ENCODE measurements around the gene RXFP4.

The RXFP4 gene

GRCh38 chr1:155900161-155900560 lies 41.3 kb upstream of the RXFP4 start:
- TF ChIP-seq CTCF (IDR thresholded peaks at IDR 0.05; ENCODE audit: low read depth, low read length): no peak
- DNase-seq (ENCODE audit: extremely low read depth, low read depth): no peak

- no peak for TF ChIP-seq CTCF (IDR thresholded peaks at IDR 0.05; ENCODE audit: low read depth, low read length)
- DNase-seq (ENCODE audit: extremely low read depth, low read depth): no peak
Measured at GRCh38 chr1:155904261-155904660, 37.2 kb upstream of the RXFP4 start.

DNA sequence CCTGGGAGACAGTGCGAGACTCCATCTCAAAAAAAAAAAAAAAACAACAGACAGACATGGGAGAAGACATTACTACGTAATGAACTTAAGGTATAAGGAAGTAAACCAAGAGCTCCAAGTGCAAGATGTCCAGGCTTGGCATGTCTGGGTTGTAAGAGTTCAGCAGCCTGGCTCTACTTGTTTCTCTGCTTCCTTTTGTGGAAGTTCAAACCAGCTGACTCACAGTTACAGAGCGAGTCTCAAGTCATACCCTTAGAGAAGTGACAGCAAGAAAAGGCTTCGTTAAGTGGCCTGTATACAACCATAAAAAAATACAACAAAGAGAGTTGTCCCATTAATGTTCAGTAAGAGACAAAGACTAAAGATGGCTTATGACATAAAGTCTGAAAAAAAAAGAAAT lies 31.5 kb upstream of the RXFP4 start:
- no peak for DNase-seq (ENCODE audit: extremely low read depth, low read depth)
- no peak for TF ChIP-seq CTCF (IDR thresholded peaks at IDR 0.05; ENCODE audit: low read depth, low read length)

GRCh38 chr1:155910621-155911121 lies 30.8 kb upstream of the RXFP4 start:
- DNase-seq (ENCODE audit: extremely low read depth, low read depth): no peak
- TF ChIP-seq CTCF (IDR thresholded peaks at IDR 0.05; ENCODE audit: low read depth, low read length): peak; percentile 21

- no peak; the same call in 1 of the 2 replicates for TF ChIP-seq CTCF (IDR thresholded peaks at IDR 0.05; ENCODE audit: low read depth, low read length)
- no peak for DNase-seq (ENCODE audit: extremely low read depth, low read depth)
Measured at GRCh38 chr1:155911156-155912055, 30.0 kb upstream of the RXFP4 start, which contains the start of gene RIT1. Gene RIT1 (minus strand): TSS chr1:155911349. CDS start chr1:155910761, 588 bp downstream.

DNA sequence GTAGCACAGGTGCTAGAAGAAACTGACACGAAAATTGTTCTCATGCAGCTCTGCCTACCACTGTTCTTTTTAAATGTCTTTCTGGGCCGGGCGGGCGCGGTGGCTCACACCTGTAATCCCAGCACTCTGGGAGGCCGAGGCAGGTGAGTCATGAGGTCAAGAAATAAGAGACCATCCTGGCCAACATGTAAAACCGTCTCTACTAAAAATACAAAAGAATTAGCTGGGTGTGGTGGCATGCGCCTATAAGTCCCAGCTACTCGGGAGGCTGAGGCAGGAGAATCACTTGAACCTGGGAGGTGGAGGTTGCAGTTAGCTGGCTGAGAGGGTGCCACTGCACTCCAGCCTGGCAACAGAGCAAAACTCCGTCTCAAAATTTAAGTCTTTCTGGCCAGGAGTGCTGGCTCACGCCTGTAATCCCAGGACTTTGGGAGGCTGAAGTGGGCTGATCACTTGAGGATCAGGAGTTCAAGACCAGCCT lies 29.3 kb upstream of the RXFP4 start:
- TF ChIP-seq CTCF (IDR thresholded peaks at IDR 0.05; ENCODE audit: low read depth, low read length): no peak
- DNase-seq (ENCODE audit: extremely low read depth, low read depth): no peak
